SK-N-MC (cell line): ENCODE results near the gene SPINT4.

Experiments used
- EZH2 ChIP-seq: fragments of 200-600 bp; sonication (generic); IDR thresholded peaks from one replicate; pipeline ENCODE4 v1.6.1; 2017; ENCODE audit warnings: antibody characterized with exemption
- POLR2AphosphoS5 ChIP-seq: IDR thresholded peaks from 2 replicates; pipeline ENCODE4 v1.6.1; 2012; ENCODE audit warnings: mild to moderate bottlenecking, low read depth, low read length, borderline replicate concordance

DNA sequence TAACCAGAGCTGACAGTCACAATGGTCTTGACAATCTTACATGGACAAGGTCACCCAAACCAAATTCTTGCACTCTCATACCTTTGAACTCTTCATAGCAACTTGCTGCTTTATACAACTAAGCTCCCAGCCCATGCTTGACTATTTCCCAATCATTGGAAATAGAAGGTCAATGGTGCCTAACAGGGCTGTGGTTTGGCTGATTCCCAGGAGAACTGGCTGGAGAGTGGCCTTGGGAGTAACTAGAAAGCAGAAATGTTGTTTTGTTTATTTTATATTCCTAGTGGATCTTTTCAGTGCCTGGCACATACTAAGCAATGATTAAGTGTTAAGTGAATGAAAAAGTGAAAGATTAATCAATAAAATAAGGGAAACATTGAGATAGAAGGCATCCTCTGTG lies 3.0 kb downstream of the SPINT4 start:
- TF ChIP-seq EZH2, result no peak
- TF ChIP-seq POLR2AphosphoS5, result no peak
